ENCODE results near the gene LEFTY1. TPM values are rescaled to one million over a fixed set of nuclear protein-coding genes. Genes with fewer than 3 reads are reported as not detected.

LEFTY1 gene
- total RNA-seq, 1 experiment from 2014 or later: not detected

Small RNAs within 50 kb of the gene (small RNA-seq; reads per million reads assigned to genes)
- gene AL117348.1: not detected

Other genes with a start within 250 kb of the LEFTY1 start
- gene ENAH, start 236.0 kb downstream of the LEFTY1 start, total RNA-seq (2014; rRNA removed; shearing (Covaris generic)): 19.4 and 23.2 TPM in 2 replicates
- 217 and 241 TPM in 2 replicates for gene SRP9, start 111.3 kb downstream of the LEFTY1 start, total RNA-seq (2014; rRNA removed; shearing (Covaris generic))
- gene EPHX1, start 79.0 kb downstream of the LEFTY1 start, total RNA-seq (2014; rRNA removed; shearing (Covaris generic)): 8.4 and 17.7 TPM in 2 replicates
- gene TMEM63A, start 6.8 kb downstream of the LEFTY1 start, total RNA-seq (2014; rRNA removed; shearing (Covaris generic)): 5.1 and 7.8 TPM in 2 replicates
- gene PYCR2, start 35.1 kb upstream of the LEFTY1 start, total RNA-seq (2014; rRNA removed; shearing (Covaris generic)): 64.1 and 65.9 TPM in 2 replicates
- gene LEFTY2, start 52.1 kb upstream of the LEFTY1 start, total RNA-seq (2014; rRNA removed; shearing (Covaris generic)): 1.3 TPM in 1 of 2 replicates, not detected in the other
- gene SDE2, start 110.2 kb upstream of the LEFTY1 start, total RNA-seq (2014; rRNA removed; shearing (Covaris generic)): 13.5 and 15.9 TPM in 2 replicates
- 191 and 346 TPM in 2 replicates for gene H3-3A, start 173.6 kb upstream of the LEFTY1 start, total RNA-seq (2014; rRNA removed; shearing (Covaris generic))